Measurements from ENCODE around the gene KPTN. TPM values are rescaled to one million over a fixed set of nuclear protein-coding genes. Genes with fewer than 3 reads are reported as not detected.

KPTN gene
- polyA plus RNA-seq (2011; rRNA removed) (7.0 and 12.1 TPM in 2 replicates), polyA minus RNA-seq (2011; rRNA and poly(A)+ RNA removed) (4.4 and 8.2 TPM in 2 replicates)

GRCh38 chr19:47483800-47484690 is at the start of gene KPTN:
KPTN (minus strand) TSS chr19:47484219; CDS start chr19:47484160, 59 bp downstream.
- CTCF ChIA-PET = interaction anchor here (0.6 to 4.9 kb wide), 37 partner anchors 9 to 306 kb away, joined by 3 to 48 read pairs (median 4); partner anchors contain the start of genes NAPA and SLC8A2
- POLR2A ChIA-PET = no interaction called here
- H3K36me3 ChIP-seq (ENCODE audit: control insufficient read depth, insufficient read depth, low read length) = peaks cover 2% of the 10 kb centered on the region; the same call in 1 of the 2 replicates
- peak within 1 kb of the TSS; percentile 90 for H3K4me3 ChIP-seq (ENCODE audit: low read depth, low read length)
- peak; percentile 33 for DNase-seq (ENCODE audit: low read depth)
- TF ChIP-seq CTCF (IDR thresholded peaks at IDR 0.05; ENCODE audit: insufficient read depth, low read depth, low read length) = peak; percentile 98
- H3K27me3 ChIP-seq (ENCODE audit: control insufficient read depth, insufficient read depth, low read length) = no peaks in the 10 kb centered on the region

- TF ChIP-seq CTCF (IDR thresholded peaks at IDR 0.05; ENCODE audit: insufficient read depth, low read depth, low read length) = no peak
- Histone ChIP-seq H3K4me3 (ENCODE audit: low read depth, low read length) (no peak overlapping the region), H3K36me3 (ENCODE audit: control insufficient read depth, insufficient read depth, low read length) (no peaks in the 10 kb centered on the region), H3K27me3 (ENCODE audit: control insufficient read depth, insufficient read depth, low read length) (peaks cover 4% of the 10 kb centered on the region)
- ChIA-PET POLR2A (no interaction called here), CTCF (interaction anchor here (0.9 to 1.8 kb wide), 5 partner anchors 9 to 166 kb away, joined by 3 to 8 read pairs (median 4); partner anchors contain the start of gene NAPA)
- DNase-seq (ENCODE audit: low read depth) = no peak
These were observed 47.8 kb upstream of the KPTN start for GRCh38 chr19:47531640-47532387.

GRCh38 chr19:47529018-47529742 is 45.2 kb upstream of the KPTN start:
- Histone ChIP-seq H3K4me3 (ENCODE audit: low read depth, low read length) (no peak overlapping the region), H3K36me3 (ENCODE audit: control insufficient read depth, insufficient read depth, low read length) (no peaks in the 10 kb centered on the region), H3K27me3 (ENCODE audit: control insufficient read depth, insufficient read depth, low read length) (peaks cover 4% of the 10 kb centered on the region)
- ChIA-PET CTCF (interaction anchor here (0.8 to 1.5 kb wide), 4 partner anchors 11 to 93 kb away, joined by 3 to 6 read pairs (median 4); partner anchors contain the start of gene NAPA), POLR2A (no interaction called here)
- no peak for DNase-seq (ENCODE audit: low read depth)
- no peak for TF ChIP-seq CTCF (IDR thresholded peaks at IDR 0.05; ENCODE audit: insufficient read depth, low read depth, low read length)

- DNase-seq (ENCODE audit: low read depth) = no peak
- CTCF ChIA-PET = no interaction called here
- POLR2A ChIA-PET = no interaction called here
- Histone ChIP-seq H3K4me3 (ENCODE audit: low read depth, low read length) (no peak overlapping the region), H3K27me3 (ENCODE audit: control insufficient read depth, insufficient read depth, low read length) (peaks cover 6% of the 10 kb centered on the region), H3K36me3 (ENCODE audit: control insufficient read depth, insufficient read depth, low read length) (no peaks in the 10 kb centered on the region)
- no peak for TF ChIP-seq CTCF (IDR thresholded peaks at IDR 0.05; ENCODE audit: insufficient read depth, low read depth, low read length)
These were observed 42.8 kb upstream of the KPTN start for GRCh38 chr19:47526798-47527197.
